GM23248 (cell line): ENCODE measurements around the gene MROH7.

Experiments used
- EZH2 ChIP-seq: fragments of 200-600 bp; sonication (generic); IDR thresholded peaks from 2 replicates; pipeline ENCODE4 v1.6.1; 2018; ENCODE audit warnings: antibody characterized with exemption, mild to moderate bottlenecking; ENCODE audit not compliant: insufficient read depth, poor library complexity, severe bottlenecking
- EZH2phosphoT487 ChIP-seq: fragments of 200-600 bp; sonication (generic); IDR thresholded peaks from 2 replicates; pipeline ENCODE4 v1.6.1; 2018; ENCODE audit warnings: antibody characterized with exemption, moderate library complexity, mild to moderate bottlenecking, low read depth; ENCODE audit not compliant: insufficient read depth

DNA sequence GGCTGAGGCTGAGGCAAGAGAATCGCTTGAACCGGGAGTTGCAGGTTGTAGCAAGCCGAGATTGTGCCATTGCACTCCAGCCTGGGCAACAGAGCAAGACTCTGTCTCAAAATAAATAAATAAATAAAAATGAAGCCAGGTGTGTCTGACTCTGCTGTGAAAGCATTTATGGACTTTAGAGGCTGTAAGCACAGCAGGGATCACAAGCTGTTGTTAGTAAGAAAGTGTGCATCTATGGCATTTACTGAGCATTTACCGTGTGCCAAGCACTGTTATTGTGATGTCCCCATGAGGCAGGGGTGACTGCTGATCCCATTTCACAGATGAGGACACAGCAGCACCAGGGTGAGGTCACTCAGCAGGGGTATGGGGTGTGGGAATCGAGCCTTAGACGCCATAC is 38.3 kb upstream of the MROH7 start:
- TF ChIP-seq EZH2 (no peak), EZH2phosphoT487 (no peak)
